GM23248 (cell line): ENCODE data around the gene DLG2.

ENCODE experiments used
- EZH2 ChIP-seq: fragments of 200-600 bp; sonication (generic); IDR thresholded peaks from 2 replicates; pipeline ENCODE4 v1.6.1; 2018; ENCODE audit warnings: antibody characterized with exemption, mild to moderate bottlenecking; ENCODE audit not compliant: insufficient read depth, poor library complexity, severe bottlenecking
- EZH2phosphoT487 ChIP-seq: fragments of 200-600 bp; sonication (generic); IDR thresholded peaks from 2 replicates; pipeline ENCODE4 v1.6.1; 2018; ENCODE audit warnings: antibody characterized with exemption, moderate library complexity, mild to moderate bottlenecking, low read depth; ENCODE audit not compliant: insufficient read depth

- TF ChIP-seq EZH2 (no peak), EZH2phosphoT487 (no peak)
Observed at GRCh38 chr11:85483861-85484260, 143.3 kb downstream of the DLG2 start.
